Activated B cell treated with CpG ODN at 0.5 μM for 24 hours (primary cell): ENCODE data around the gene HES3. TPM values are rescaled to one million over a fixed set of nuclear protein-coding genes. Genes with fewer than 3 reads are reported as not detected.

Experiments
- ATAC-seq: fragments of 200-7000 bp; cut with Tn5 transposase; one replicate; pipeline ENCODE4 v1.10.0; 2021; ENCODE audit warnings: low read depth, mild to moderate bottlenecking, moderate library complexity
- CTCF ChIA-PET: fragments of 350-600 bp; sonication (Branson Sonifier 250); formaldehyde crosslinking; loops from one replicate; lab custom pipeline; 2021; ENCODE audit warnings: antibody characterized with exemption; lab: Charles Lee
- POLR2A ChIA-PET: fragments of 350-600 bp; sonication (Branson Sonifier 250); formaldehyde crosslinking; loops from one replicate; lab custom pipeline; 2021; ENCODE audit warnings: antibody characterized with exemption; lab: Charles Lee
- DNase-seq: peaks from one replicate; pipeline ENCODE4 v3.0.0; 2022
- H3K27ac Mint-ChIP-seq: one replicate; pipeline ENCODE4 v1.8.0; 2020; ENCODE audit warnings: mixed read lengths
- H3K27me3 Mint-ChIP-seq: one replicate; pipeline ENCODE4 v1.8.0; 2021; ENCODE audit warnings: mixed read lengths
- H3K36me3 Mint-ChIP-seq: one replicate; pipeline ENCODE4 v1.8.0; 2021; ENCODE audit warnings: low read depth, mixed read lengths
- H3K4me1 Mint-ChIP-seq: one replicate; pipeline ENCODE4 v1.8.0; 2021; ENCODE audit warnings: mixed read lengths
- H3K4me3 Mint-ChIP-seq: one replicate; pipeline ENCODE4 v1.8.0; 2020; ENCODE audit warnings: mild to moderate bottlenecking, mixed read lengths
- H3K9me3 Mint-ChIP-seq: one replicate; pipeline ENCODE4 v1.8.0; 2020; ENCODE audit warnings: mixed read lengths
- CTCF ChIP-seq: fragments of 200-600 bp; IDR thresholded peaks from one replicate; pipeline ENCODE4 v1.8.0; 2022; ENCODE audit warnings: antibody characterized with exemption, mild to moderate bottlenecking
- intact Hi-C: fragments of 100-400 bp; cut with micrococcal nuclease; formaldehyde crosslinking; loops from one replicate; pipeline ENCODE4 v1.15.1; 2024
- total RNA-seq: library from RNA; stranded (reverse); gene quantifications from 2 replicates; pipeline ENCODE4 v1.2.3, GENCODE V29; 2022

The HES3 gene
- total RNA-seq, 1 donor from 2014 or later: not detected

- no peak overlapping the region for H3K4me3 Mint-ChIP-seq
- no peak for TF ChIP-seq CTCF
- H3K36me3 Mint-ChIP-seq: no peaks in the 10 kb centered on the region
- intact Hi-C loops: no loop called here
- H3K27me3 Mint-ChIP-seq: peaks cover 28% of the 10 kb centered on the region
- POLR2A ChIA-PET: no interaction called here
- no peak for ATAC-seq
- CTCF ChIA-PET: interaction anchor here (1.1 kb wide), 1 partner anchor 35 kb away, joined by 3 read pairs; no protein-coding TSS in a partner anchor
- peaks cover 12% of the 10 kb centered on the region for H3K4me1 Mint-ChIP-seq
- no peak for DNase-seq
- H3K27ac Mint-ChIP-seq: no peak overlapping the region
- no peaks in the 10 kb centered on the region for H3K9me3 Mint-ChIP-seq
These were observed 4.7 kb upstream of the HES3 start for GRCh38 chr1:6239213-6239752.

- Mint-ChIP-seq H3K4me1 (peaks cover 8% of the 10 kb centered on the region), H3K27me3 (peaks cover 28% of the 10 kb centered on the region), H3K9me3 (no peaks in the 10 kb centered on the region), H3K27ac (no peak overlapping the region), H3K4me3 (no peak overlapping the region), H3K36me3 (no peaks in the 10 kb centered on the region)
- ATAC-seq: no peak
- ChIA-PET POLR2A (no interaction called here), CTCF (no interaction called here)
- intact Hi-C loops: loop anchor here (10.0 kb wide), 3 partner anchors 185 to 725 kb away; no protein-coding TSS in a partner anchor
- no peak for TF ChIP-seq CTCF
- DNase-seq: no peak
These were observed 3.8 kb upstream of the HES3 start for GRCh38 chr1:6239950-6240768.

- no peak for TF ChIP-seq CTCF
- H3K4me1 Mint-ChIP-seq: peaks cover 8% of the 10 kb centered on the region
- intact Hi-C loops: loop anchor here (10.0 kb wide), 3 partner anchors 186 to 726 kb away; no protein-coding TSS in a partner anchor
- ChIA-PET CTCF (interaction anchor here (0.6 kb wide), 1 partner anchor 179 kb away, joined by 3 read pairs; the partner anchor contains the start of gene HES2), POLR2A (no interaction called here)
- H3K27me3 Mint-ChIP-seq: peaks cover 29% of the 10 kb centered on the region
- no peak for ATAC-seq
- H3K9me3 Mint-ChIP-seq: no peaks in the 10 kb centered on the region
- DNase-seq: no peak
- H3K36me3 Mint-ChIP-seq: no peaks in the 10 kb centered on the region
- H3K4me3 Mint-ChIP-seq: peak overlapping the region; percentile 38
- peak overlapping the region; percentile 30 for H3K27ac Mint-ChIP-seq
These were observed 2.7 kb upstream of the HES3 start for GRCh38 chr1:6241107-6241886.

- peaks cover 15% of the 10 kb centered on the region for H3K4me1 Mint-ChIP-seq
- peaks cover 38% of the 10 kb centered on the region for H3K27me3 Mint-ChIP-seq
- ChIA-PET POLR2A (interaction anchor here (0.5 to 0.6 kb wide), 2 partner anchors 201 to 450 kb away, joined by 3 to 4 read pairs; no protein-coding TSS in a partner anchor), CTCF (interaction anchor here (0.6 kb wide), 1 partner anchor 178 kb away, joined by 3 read pairs; the partner anchor contains the start of gene HES2)
- DNase-seq (no peak), ATAC-seq (no peak)
- TF ChIP-seq CTCF: no peak
- H3K36me3 Mint-ChIP-seq: no peaks in the 10 kb centered on the region
- H3K9me3 Mint-ChIP-seq: no peaks in the 10 kb centered on the region
- intact Hi-C loops: loop anchor here (10.0 kb wide), 3 partner anchors 187 to 727 kb away; no protein-coding TSS in a partner anchor
- H3K27ac Mint-ChIP-seq: no peak overlapping the region
- no peak overlapping the region for H3K4me3 Mint-ChIP-seq
These were observed 1.9 kb upstream of the HES3 start for GRCh38 chr1:6241887-6242740.
